Raji (cell line): ENCODE results near the gene NUDT8.

Source experiments
- POLR2A ChIP-seq: IDR thresholded peaks from 2 replicates; pipeline ENCODE4 v1.6.1; 2011; ENCODE audit warnings: low read depth, low read length, control low read depth; ENCODE audit not compliant: insufficient read depth

The NUDT8 gene

GRCh38 chr11:67585911-67586310 lies 43.8 kb downstream of the NUDT8 start:
- no peak for TF ChIP-seq POLR2A

DNA sequence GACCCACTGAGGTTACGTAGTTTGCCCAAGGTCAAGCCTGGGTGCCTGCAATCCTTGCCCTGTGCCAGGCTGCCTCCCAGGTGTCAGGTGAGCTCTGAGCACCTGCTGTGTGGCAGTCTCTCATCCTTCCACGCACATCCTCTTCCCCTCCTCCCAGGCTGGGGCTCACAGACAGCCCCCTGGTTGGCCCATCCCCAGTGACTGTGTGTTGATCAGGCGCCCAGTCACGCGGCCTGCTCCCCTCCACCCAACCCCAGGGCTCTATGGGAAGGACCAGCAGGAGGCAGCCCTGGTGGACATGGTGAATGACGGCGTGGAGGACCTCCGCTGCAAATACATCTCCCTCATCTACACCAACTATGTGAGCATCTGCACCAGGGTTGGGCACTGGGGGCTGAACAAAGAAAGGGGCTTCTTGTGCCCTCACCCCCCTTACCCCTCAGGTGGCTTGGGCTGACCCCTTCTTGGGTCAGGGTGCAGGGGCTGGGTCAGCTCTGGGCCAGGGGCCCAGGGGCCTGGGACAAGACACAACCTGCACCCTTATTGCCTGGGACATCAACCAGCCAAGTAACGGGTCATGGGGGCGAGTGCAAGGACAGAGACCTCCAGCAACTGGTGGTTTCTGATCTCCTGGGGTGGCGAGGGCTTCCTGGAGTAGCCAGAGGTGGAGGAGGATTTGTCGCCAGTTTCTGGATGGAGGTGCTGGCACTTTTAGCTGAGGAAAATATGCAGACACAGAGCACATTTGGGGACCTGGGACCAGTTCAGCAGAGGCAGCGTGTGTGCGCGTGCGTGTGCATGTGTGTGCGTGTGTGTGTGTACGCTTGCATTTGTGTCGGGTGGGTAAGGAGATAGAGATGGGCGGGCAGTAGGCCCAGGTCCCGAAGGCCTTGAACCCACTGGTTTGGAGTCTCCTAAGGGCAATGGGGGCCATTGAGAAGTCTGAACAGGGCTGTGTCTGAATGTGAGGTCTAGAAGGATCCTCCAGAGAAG lies 44.6 kb downstream of the NUDT8 start:
- TF ChIP-seq POLR2A, result no peak

GRCh38 chr11:67584205-67584880 lies 45.4 kb downstream of the NUDT8 start:
- no peak for TF ChIP-seq POLR2A

GRCh38 chr11:67583247-67584204 lies 46.2 kb downstream of the NUDT8 start, which contains the start of gene GSTP1:
Gene GSTP1 (plus strand): TSS chr11:67583812. CDS start chr11:67583844, 32 bp downstream.
- no peak for TF ChIP-seq POLR2A

DNA sequence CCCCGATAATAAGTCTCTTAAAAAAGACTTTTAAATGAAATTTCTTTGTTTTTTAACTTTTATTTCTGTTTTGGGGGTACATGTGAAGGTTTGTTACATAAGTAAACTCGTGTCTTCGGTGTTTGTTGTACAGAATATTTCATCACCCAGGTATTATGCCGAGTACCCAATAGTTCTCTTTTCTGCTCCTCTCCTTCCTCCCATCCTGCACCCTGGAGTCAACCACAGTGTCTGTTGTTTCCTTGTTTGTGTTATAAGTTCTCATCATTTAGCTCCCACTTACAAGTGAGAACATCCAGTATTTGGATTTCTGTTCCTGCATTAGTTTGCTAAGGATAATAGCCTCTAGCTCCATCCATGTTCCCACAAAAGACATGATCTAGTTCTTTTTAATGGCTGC lies 47.7 kb downstream of the NUDT8 start:
- no peak for TF ChIP-seq POLR2A

- no peak for TF ChIP-seq POLR2A
Observed at GRCh38 chr11:67581469-67581868, 48.3 kb downstream of the NUDT8 start.

DNA sequence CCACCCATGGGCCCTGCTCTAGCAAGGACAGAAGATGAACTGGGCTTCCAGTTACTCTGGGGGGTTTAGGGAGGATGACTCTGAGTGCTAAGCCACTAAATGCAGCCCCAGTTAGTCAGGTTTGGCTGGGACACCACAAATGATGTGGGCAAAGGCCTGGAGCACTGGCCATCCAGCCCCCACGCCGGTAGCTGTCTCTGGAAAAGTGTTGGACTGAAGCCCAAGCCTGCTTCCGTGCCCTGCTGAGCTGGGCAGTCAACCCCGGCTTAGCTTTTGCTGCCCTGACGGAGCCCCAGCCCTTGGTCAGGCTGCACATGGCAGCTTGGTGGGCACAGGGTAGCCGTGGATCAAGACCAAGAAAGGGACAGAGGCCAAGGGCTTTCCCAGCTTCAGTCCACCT lies 51.8 kb downstream of the NUDT8 start:
- no peak for TF ChIP-seq POLR2A
